ENCODE results near the gene ARHGEF25. TPM values are rescaled to one million over a fixed set of nuclear protein-coding genes. Genes with fewer than 3 reads are reported as not detected.

Gene ARHGEF25
- total RNA-seq, 1 donor from 2014 or later, result 1.6 TPM

- Mint-ChIP-seq H3K27me3 (peaks cover 7% of the 10 kb centered on the region), H3K36me3 (ENCODE audit: low read depth) (peaks cover 13% of the 10 kb centered on the region), H3K4me1 (peaks cover 28% of the 10 kb centered on the region), H3K4me3 (peak overlapping the region; percentile 2), H3K9me3 (no peaks in the 10 kb centered on the region), H3K27ac (no peak overlapping the region)
- DNase-seq, result no peak
- intact Hi-C loops (cut with micrococcal nuclease), result no loop called here
These were observed 4.4 kb upstream of the ARHGEF25 start for GRCh38 chr12:57606821-57607220.

- H3K4me1 Mint-ChIP-seq, result peaks cover 28% of the 10 kb centered on the region
- H3K27ac Mint-ChIP-seq, result no peak overlapping the region
- no peaks in the 10 kb centered on the region for H3K9me3 Mint-ChIP-seq
- no peak overlapping the region for H3K4me3 Mint-ChIP-seq
- DNase-seq, result no peak
- H3K36me3 Mint-ChIP-seq (ENCODE audit: low read depth), result peaks cover 2% of the 10 kb centered on the region
- peaks cover 20% of the 10 kb centered on the region for H3K27me3 Mint-ChIP-seq
- intact Hi-C loops (cut with micrococcal nuclease), result no loop called here
These were observed 3.1 kb upstream of the ARHGEF25 start for GRCh38 chr12:57607958-57608663.

- no peak overlapping the region for H3K27ac Mint-ChIP-seq
- intact Hi-C loops (cut with micrococcal nuclease), result no loop called here
- H3K4me3 Mint-ChIP-seq, result no peak overlapping the region
- no peak for DNase-seq
- H3K4me1 Mint-ChIP-seq, result peaks cover 20% of the 10 kb centered on the region
- peaks cover 30% of the 10 kb centered on the region for H3K27me3 Mint-ChIP-seq
- peaks cover 2% of the 10 kb centered on the region for H3K36me3 Mint-ChIP-seq (ENCODE audit: low read depth)
- no peaks in the 10 kb centered on the region for H3K9me3 Mint-ChIP-seq
These were observed 2.0 kb upstream of the ARHGEF25 start for GRCh38 chr12:57609101-57609780.

- DNase-seq, result no peak
- peaks cover 2% of the 10 kb centered on the region for H3K36me3 Mint-ChIP-seq (ENCODE audit: low read depth)
- H3K27me3 Mint-ChIP-seq, result peaks cover 38% of the 10 kb centered on the region
- no peak overlapping the region for H3K27ac Mint-ChIP-seq
- H3K9me3 Mint-ChIP-seq, result no peaks in the 10 kb centered on the region
- H3K4me3 Mint-ChIP-seq, result peak overlapping the region; percentile 77
- H3K4me1 Mint-ChIP-seq, result peaks cover 16% of the 10 kb centered on the region
- intact Hi-C loops (cut with micrococcal nuclease), result no loop called here
These were observed 1.3 kb upstream of the ARHGEF25 start for GRCh38 chr12:57609781-57610553.

GRCh38 chr12:57610554-57611107, 604 bp upstream of the ARHGEF25 start:
- Mint-ChIP-seq H3K9me3 (no peaks in the 10 kb centered on the region), H3K36me3 (ENCODE audit: low read depth) (no peaks in the 10 kb centered on the region), H3K27ac (peak overlapping the region; percentile 62), H3K4me1 (peaks cover 10% of the 10 kb centered on the region), H3K4me3 (peak overlapping the region; percentile 77), H3K27me3 (peaks cover 42% of the 10 kb centered on the region)
- intact Hi-C loops (cut with micrococcal nuclease), result no loop called here
- DNase-seq, result peak; percentile 60

GRCh38 chr12:57611827-57612710, 834 bp downstream of the ARHGEF25 start:
- H3K27ac Mint-ChIP-seq, result no peak overlapping the region
- H3K27me3 Mint-ChIP-seq, result peaks cover 53% of the 10 kb centered on the region
- peaks cover 5% of the 10 kb centered on the region for H3K4me1 Mint-ChIP-seq
- no peaks in the 10 kb centered on the region for H3K9me3 Mint-ChIP-seq
- no peak for DNase-seq
- intact Hi-C loops (cut with micrococcal nuclease), result no loop called here
- no peaks in the 10 kb centered on the region for H3K36me3 Mint-ChIP-seq (ENCODE audit: low read depth)
- peak overlapping the region; percentile 48 for H3K4me3 Mint-ChIP-seq

GRCh38 chr12:57612711-57613426, 1.6 kb downstream of the ARHGEF25 start:
- no peak for DNase-seq
- H3K4me1 Mint-ChIP-seq, result peaks cover 5% of the 10 kb centered on the region
- intact Hi-C loops (cut with micrococcal nuclease), result loop anchor here (1.0 kb wide), 1 partner anchor 8 kb away; no protein-coding TSS in a partner anchor
- H3K4me3 Mint-ChIP-seq, result peak overlapping the region; percentile 48
- no peaks in the 10 kb centered on the region for H3K9me3 Mint-ChIP-seq
- H3K36me3 Mint-ChIP-seq (ENCODE audit: low read depth), result no peaks in the 10 kb centered on the region
- H3K27ac Mint-ChIP-seq, result no peak overlapping the region
- H3K27me3 Mint-ChIP-seq, result peaks cover 61% of the 10 kb centered on the region

- Mint-ChIP-seq H3K4me1 (peaks cover 5% of the 10 kb centered on the region), H3K27me3 (peaks cover 67% of the 10 kb centered on the region), H3K36me3 (ENCODE audit: low read depth) (no peaks in the 10 kb centered on the region), H3K9me3 (no peaks in the 10 kb centered on the region), H3K4me3 (no peak overlapping the region), H3K27ac (no peak overlapping the region)
- intact Hi-C loops (cut with micrococcal nuclease), result loop anchor here (1.0 kb wide), 1 partner anchor 8 kb away; no protein-coding TSS in a partner anchor
- no peak for DNase-seq
These were observed 2.3 kb downstream of the ARHGEF25 start for GRCh38 chr12:57613427-57614109.

- Mint-ChIP-seq H3K9me3 (no peaks in the 10 kb centered on the region), H3K4me1 (peaks cover 9% of the 10 kb centered on the region), H3K36me3 (ENCODE audit: low read depth) (no peaks in the 10 kb centered on the region), H3K27me3 (peaks cover 73% of the 10 kb centered on the region), H3K4me3 (no peak overlapping the region), H3K27ac (no peak overlapping the region)
- intact Hi-C loops (cut with micrococcal nuclease), result no loop called here
- peak; percentile 65 for DNase-seq
These were observed 3.1 kb downstream of the ARHGEF25 start for GRCh38 chr12:57614178-57614947.

GRCh38 chr12:57614948-57615500, 3.8 kb downstream of the ARHGEF25 start:
- Mint-ChIP-seq H3K27me3 (peaks cover 79% of the 10 kb centered on the region), H3K4me3 (no peak overlapping the region), H3K9me3 (no peaks in the 10 kb centered on the region), H3K36me3 (ENCODE audit: low read depth) (no peaks in the 10 kb centered on the region), H3K4me1 (peaks cover 9% of the 10 kb centered on the region), H3K27ac (no peak overlapping the region)
- intact Hi-C loops (cut with micrococcal nuclease), result no loop called here
- no peak for DNase-seq

GRCh38 chr12:57615637-57616036, 4.4 kb downstream of the ARHGEF25 start:
- intact Hi-C loops (cut with micrococcal nuclease), result no loop called here
- Mint-ChIP-seq H3K27me3 (peaks cover 81% of the 10 kb centered on the region), H3K4me1 (peaks cover 13% of the 10 kb centered on the region), H3K36me3 (ENCODE audit: low read depth) (peaks cover 2% of the 10 kb centered on the region), H3K9me3 (no peaks in the 10 kb centered on the region), H3K4me3 (no peak overlapping the region), H3K27ac (no peak overlapping the region)
- DNase-seq, result no peak
